Ovary (tissue), 9 donors: ENCODE data around the gene RTL1. TPM values are rescaled to one million over a fixed set of nuclear protein-coding genes. Genes with fewer than 3 reads are reported as not detected.

Experiments used
- DNase-seq, 5 donors: peaks; one replicate each; pipeline ENCODE4 v3.0.0-alpha.2; 2019 to 2020
- H3K27ac ChIP-seq, 2 donors: fragments of 200-600 bp; one replicate each; pipeline versions ENCODE4 v1.5.1 to v1.8.0; 2019 to 2022
- H3K27me3 ChIP-seq: fragments of 200-600 bp; one replicate; pipeline ENCODE4 v1.8.0; 2022
- H3K36me3 ChIP-seq: fragments of 200-600 bp; sonication (generic); one replicate; pipeline ENCODE4 v1.5.1; 2019
- H3K4me1 ChIP-seq: one replicate; pipeline ENCODE4 v1.8.1; 2013; ENCODE audit warnings: mild to moderate bottlenecking, moderate library complexity; ENCODE audit not compliant: insufficient read depth
- H3K4me3 ChIP-seq: fragments of 200-600 bp; sonication (generic); one replicate; pipeline ENCODE4 v1.5.1; 2017
- H3K9me3 ChIP-seq, 2 donors: fragments of 200-600 bp in 1 of 2; sonication (generic) in 1 of 2; one replicate each; pipeline versions ENCODE4 v1.5.1 to v1.8.1; 2013 to 2019; ENCODE audit warnings: mild to moderate bottlenecking in 1 of 2, moderate library complexity in 1 of 2
- EP300 ChIP-seq: sonication (generic); formaldehyde crosslinking; IDR thresholded peaks from one replicate; pipeline ENCODE4 v1.6.1; 2017; ENCODE audit warnings: antibody characterized with exemption
- POLR2A ChIP-seq: fragments of 450-650 bp; IDR thresholded peaks from one replicate; pipeline ENCODE4 v1.6.1; 2017; ENCODE audit warnings: antibody characterized with exemption, mild to moderate bottlenecking, moderate library complexity
- WGBS, 3 donors: extraction: QIAGEN DNeasy Blood & Tissue Kit in 1 of 3; methylation state at CpG; one replicate each; pipeline versions ENCODE4 v1.1.5 to v1.1.7; 2013 to 2017; 5-methylcytosine and 5-hydroxymethylcytosine counted together
- intact Hi-C, 4 donors: fragments of 100-400 bp; cut with DNase I; formaldehyde crosslinking; loops; one replicate each; pipeline versions ENCODE4 v1.11.0 to v1.15.1; 2022 to 2023
- polyA plus RNA-seq, 2 donors: library from polyadenylated mRNA; stranded (reverse); fragments of 200-250 nt in 1 of 2; fragments of 350-450 nt in 1 of 2; fragmentation: Illumina TruSeq in 1 of 2; extraction: RNeasy Lipid Tissue Mini Kit (QIAGEN cat#74804) in 1 of 2; gene quantifications; one replicate each; pipeline ENCODE4 v1.2.3, GENCODE V29; 2013 to 2014
- total RNA-seq, 7 donors: library from RNA; depleted of rRNA in 2 of 7; stranded (reverse); fragments of >200 nt in 2 of 7; fragmentation: NEBNext Ultra II Directional in 3 of 7; extraction: Animal tissue kit (Norgen Biotek cat#: 25700) in 3 of 7; gene quantifications; one replicate each; pipeline versions ENCODE4 v1.1.0 to v1.2.4, GENCODE V29; 2016 to 2023
- TF ChIP-seq, protein P1 (sequence below), 3 donors: fragments of 450-650 bp in 2 of 3; fragments of 200-600 bp in 1 of 3; IDR thresholded peaks; one replicate each; pipeline versions ENCODE4 v1.5.1 to v1.8.0; 2016 to 2022; ENCODE audit warnings: antibody characterized with exemption in 3 of 3, mild to moderate bottlenecking in 1 of 3
- donor health status: DM: no; HTN: no; CAD: no; lungs with moderate emphysema.
- donor health status: DM: no; HTN: no; CAD: no.
- donor health status: Bipolar disorder and iron deficiency.
- donor health status: DM: yes; HTN: yes; CAD: no.
- donor health status: DM: no; HTN: no; CAD: no.
- donor health status: DM: yes; HTN: yes; CAD: no.

Gene RTL1
- total and polyA plus RNA-seq, 9 donors: 0.06 to 1.3 (median 0.40) TPM; not detected in 2

DNA sequence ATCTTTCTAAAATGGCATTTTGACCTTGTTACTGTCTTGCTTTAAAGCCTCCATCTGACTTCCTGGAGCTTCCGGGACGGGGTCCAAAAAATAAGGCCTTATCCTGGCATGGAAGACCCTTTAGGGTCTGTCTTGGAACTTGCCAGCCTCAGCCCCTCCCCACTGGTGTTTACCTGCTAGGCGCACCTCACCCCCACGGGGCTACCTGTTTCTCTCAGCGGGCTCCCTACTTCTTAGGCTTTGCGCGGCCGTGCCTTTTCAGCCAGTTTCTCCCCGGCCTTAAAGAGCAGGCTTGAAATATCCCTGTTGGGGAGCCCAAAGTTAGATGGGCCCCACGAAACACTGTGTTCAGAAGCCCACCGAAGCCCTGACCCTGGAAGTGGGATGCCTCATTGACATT lies 5.1 kb downstream of the RTL1 start:
- DNase-seq: peak in 2 of 5 donors; percentile 10 to 38
- H3K27ac ChIP-seq: no peak overlapping the region
- intact Hi-C loops: no loop called here
- no peaks in the 10 kb centered on the region for H3K27me3 ChIP-seq
- H3K36me3 ChIP-seq: no peaks in the 10 kb centered on the region
- no peaks in the 10 kb centered on the region for H3K9me3 ChIP-seq
- peaks cover 4% of the 10 kb centered on the region for H3K4me1 ChIP-seq
- TF ChIP-seq, protein P1, sequence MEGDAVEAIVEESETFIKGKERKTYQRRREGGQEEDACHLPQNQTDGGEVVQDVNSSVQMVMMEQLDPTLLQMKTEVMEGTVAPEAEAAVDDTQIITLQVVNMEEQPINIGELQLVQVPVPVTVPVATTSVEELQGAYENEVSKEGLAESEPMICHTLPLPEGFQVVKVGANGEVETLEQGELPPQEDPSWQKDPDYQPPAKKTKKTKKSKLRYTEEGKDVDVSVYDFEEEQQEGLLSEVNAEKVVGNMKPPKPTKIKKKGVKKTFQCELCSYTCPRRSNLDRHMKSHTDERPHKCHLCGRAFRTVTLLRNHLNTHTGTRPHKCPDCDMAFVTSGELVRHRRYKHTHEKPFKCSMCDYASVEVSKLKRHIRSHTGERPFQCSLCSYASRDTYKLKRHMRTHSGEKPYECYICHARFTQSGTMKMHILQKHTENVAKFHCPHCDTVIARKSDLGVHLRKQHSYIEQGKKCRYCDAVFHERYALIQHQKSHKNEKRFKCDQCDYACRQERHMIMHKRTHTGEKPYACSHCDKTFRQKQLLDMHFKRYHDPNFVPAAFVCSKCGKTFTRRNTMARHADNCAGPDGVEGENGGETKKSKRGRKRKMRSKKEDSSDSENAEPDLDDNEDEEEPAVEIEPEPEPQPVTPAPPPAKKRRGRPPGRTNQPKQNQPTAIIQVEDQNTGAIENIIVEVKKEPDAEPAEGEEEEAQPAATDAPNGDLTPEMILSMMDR (IDR thresholded peaks at IDR 0.05): no peak
- TF ChIP-seq EP300 (no peak), POLR2A (no peak)
- WGBS, 3 donors: 58 to 64% (median 60%) methylated on average over 11 of the region's 11 CpGs
- no peak overlapping the region for H3K4me3 ChIP-seq

GRCh38 chr14:100896369-100897060 lies 7.0 kb downstream of the RTL1 start:
- Histone ChIP-seq H3K27me3 (no peaks in the 10 kb centered on the region), H3K4me3 (no peak overlapping the region), H3K9me3 (no peaks in the 10 kb centered on the region), H3K4me1 (peaks cover 4% of the 10 kb centered on the region), H3K36me3 (no peaks in the 10 kb centered on the region), H3K27ac (no peak overlapping the region)
- no peak for TF ChIP-seq EP300
- no peak for TF ChIP-seq POLR2A
- TF ChIP-seq, protein P1 (IDR thresholded peaks at IDR 0.05): no peak
- DNase-seq: peak in 3 of 5 donors; percentile 8 to 24 (median 16)
- intact Hi-C loops: no loop called here
- WGBS, 3 donors: 70 to 82% (median 75%) methylated on average over 22 of the region's 22 CpGs

DNA sequence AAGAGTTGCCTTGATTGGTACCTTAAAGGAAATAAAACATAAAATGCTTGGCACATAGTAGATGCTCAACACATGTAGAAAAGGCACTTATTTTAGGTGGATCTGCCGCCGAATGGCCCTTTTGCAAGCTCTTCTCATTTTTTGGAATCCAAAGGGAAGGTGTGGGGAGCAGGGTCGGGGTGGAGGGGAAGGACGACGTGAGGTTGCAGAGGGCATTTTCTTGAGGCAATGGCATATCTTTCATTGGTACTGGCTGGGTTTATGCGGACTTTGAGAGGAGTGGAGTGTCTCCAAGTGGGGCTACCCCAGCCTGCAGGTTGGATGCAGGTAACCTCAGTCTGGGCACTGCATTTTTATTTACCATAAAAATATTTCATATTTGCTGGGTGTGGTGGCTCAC lies 8.1 kb downstream of the RTL1 start:
- Histone ChIP-seq H3K9me3 (no peaks in the 10 kb centered on the region), H3K27me3 (no peaks in the 10 kb centered on the region), H3K27ac (no peak overlapping the region), H3K4me1 (peaks cover 4% of the 10 kb centered on the region), H3K36me3 (no peaks in the 10 kb centered on the region), H3K4me3 (no peak overlapping the region)
- 86 to 89% (median 86%) methylated on average over 6 of the region's 6 CpGs for WGBS, 3 donors
- DNase-seq: peak in 1 of 5 donors; percentile 14
- intact Hi-C loops: no loop called here
- TF ChIP-seq EP300 (no peak), POLR2A (no peak)
- TF ChIP-seq, protein P1 (IDR thresholded peaks at IDR 0.05): no peak

DNA sequence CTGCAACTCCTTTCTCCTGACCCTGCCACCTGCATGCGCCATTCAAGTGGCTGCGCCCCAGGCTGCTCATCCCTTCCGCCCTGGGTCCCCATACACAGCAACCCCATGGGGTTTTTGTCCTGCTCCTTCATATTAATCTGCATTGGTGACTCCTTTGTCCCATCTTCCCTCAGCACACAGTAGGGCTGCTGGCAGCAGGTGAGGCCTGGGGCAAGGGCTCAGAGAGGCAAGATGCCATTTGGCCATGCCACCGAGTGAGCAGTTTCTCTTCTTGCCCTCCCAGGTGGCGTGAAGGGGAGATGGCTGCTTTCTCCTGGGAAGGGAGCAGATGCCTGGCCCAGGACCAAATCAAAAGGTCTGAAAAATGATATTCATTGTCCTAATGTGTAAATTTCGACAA lies 9.1 kb downstream of the RTL1 start:
- H3K36me3 ChIP-seq: no peaks in the 10 kb centered on the region
- WGBS, 3 donors: 83 to 88% (median 86%) methylated on average over 6 of the region's 6 CpGs
- H3K4me1 ChIP-seq: peaks cover 1% of the 10 kb centered on the region
- no peaks in the 10 kb centered on the region for H3K27me3 ChIP-seq
- peak in 2 of 5 donors; percentile 14 to 26 for DNase-seq
- TF ChIP-seq POLR2A: no peak
- TF ChIP-seq, protein P1 (IDR thresholded peaks at IDR 0.05): no peak
- TF ChIP-seq EP300: no peak
- no peaks in the 10 kb centered on the region for H3K9me3 ChIP-seq
- H3K27ac ChIP-seq: no peak overlapping the region
- H3K4me3 ChIP-seq: no peak overlapping the region
- intact Hi-C loops: no loop called here
